ENCODE measurements around the gene ZFP1.
"Not testable (repeated sequence)": the region's sequence is repeated elsewhere in the genome, so short reads cannot be mapped to it uniquely, and the experiment has no call there.

The ZFP1 gene

GRCh38 chr16:75113541-75114121 is 34.7 kb upstream of the ZFP1 start:
- DNase-seq = no peak

GRCh38 chr16:75114179-75114945 is 34.0 kb upstream of the ZFP1 start:
- DNase-seq = no peak

- DNase-seq = no peak
These were observed 33.1 kb upstream of the ZFP1 start for GRCh38 chr16:75114946-75115825.

GRCh38 chr16:75116081-75116910 is 32.0 kb upstream of the ZFP1 start, which contains the start of gene LDHD:
TSS of gene LDHD (minus strand) at chr16:75116780. CDS start at chr16:75116720, 60 bp downstream.
- DNase-seq = no peak

GRCh38 chr16:75116911-75117245 is 31.4 kb upstream of the ZFP1 start:
- no peak for DNase-seq

- no peak for DNase-seq
These were observed 29.3 kb upstream of the ZFP1 start for GRCh38 chr16:75118943-75119539.

- DNase-seq = no peak
These were observed 28.1 kb upstream of the ZFP1 start for GRCh38 chr16:75120253-75120652.

GRCh38 chr16:75121949-75122568 is 26.3 kb upstream of the ZFP1 start:
- DNase-seq = no peak

- no peak for DNase-seq
These were observed 25.7 kb upstream of the ZFP1 start for GRCh38 chr16:75122609-75123008.

GRCh38 chr16:75127713-75128415 is 20.5 kb upstream of the ZFP1 start:
- no peak for DNase-seq

GRCh38 chr16:75129421-75130149 is 18.7 kb upstream of the ZFP1 start:
- DNase-seq = not testable (repeated sequence)

GRCh38 chr16:75130150-75130771 is 18.1 kb upstream of the ZFP1 start:
- DNase-seq = no peak

GRCh38 chr16:75131081-75131480 is 17.2 kb upstream of the ZFP1 start:
- DNase-seq = no peak

- no peak for DNase-seq
These were observed 10.1 kb upstream of the ZFP1 start for GRCh38 chr16:75138233-75138632.

- no peak for DNase-seq
These were observed 9.7 kb upstream of the ZFP1 start for GRCh38 chr16:75138636-75139035.

- no peak for DNase-seq
These were observed 8.8 kb upstream of the ZFP1 start for GRCh38 chr16:75139498-75139897.

GRCh38 chr16:75143941-75144340 is 4.4 kb upstream of the ZFP1 start:
- DNase-seq = no peak

- DNase-seq = no peak
These were observed 385 bp upstream of the ZFP1 start for GRCh38 chr16:75147968-75148310.

- DNase-seq = no peak
These were observed 3.5 kb downstream of the ZFP1 start for GRCh38 chr16:75151798-75152197.

GRCh38 chr16:75152635-75153034 is 4.3 kb downstream of the ZFP1 start:
- no peak for DNase-seq

All from T-helper 1 cell (primary cell).